Lung (tissue), 12 donors: ENCODE data around the gene RIN2. TPM values are rescaled to one million over a fixed set of nuclear protein-coding genes. Genes with fewer than 3 reads are reported as not detected.

Experiments used
- ATAC-seq: fragments of 200-7000 bp; cut with Tn5 transposase; one replicate; pipeline ENCODE4 v1.9.1; 2020; ENCODE audit warnings: moderate number of reproducible peaks; ENCODE audit not compliant: insufficient read depth, low FRiP score
- DNase-seq, 3 donors: peaks; one replicate each; pipeline ENCODE4 v3.0.0-alpha.2; 2013 to 2017
- H3K27ac ChIP-seq, 2 donors: one replicate each; pipeline ENCODE4 v1.5.1; 2013; ENCODE audit warnings: mild to moderate bottlenecking in 2 of 2, moderate library complexity in 2 of 2, control low read depth in 1 of 2, inconsistent platforms in 1 of 2, low read depth in 1 of 2, low read length in 1 of 2
- H3K27me3 ChIP-seq, 3 donors: one replicate each; pipeline ENCODE4 v1.5.1; 2013; ENCODE audit warnings: low read length in 2 of 3; ENCODE audit not compliant: control insufficient read depth in 3 of 3, insufficient read depth in 3 of 3
- H3K36me3 ChIP-seq, 4 donors: one replicate each; pipeline ENCODE4 v1.5.1; 2013; ENCODE audit warnings: low read length in 4 of 4, mild to moderate bottlenecking in 1 of 4, moderate library complexity in 1 of 4; ENCODE audit not compliant: control insufficient read depth in 4 of 4, insufficient read depth in 4 of 4
- H3K4me1 ChIP-seq, 5 donors: one replicate each; pipeline ENCODE4 v1.5.1; 2013; ENCODE audit warnings: low read length in 5 of 5, mild to moderate bottlenecking in 2 of 5, moderate library complexity in 1 of 5; ENCODE audit not compliant: control insufficient read depth in 5 of 5, insufficient read depth in 5 of 5
- H3K4me3 ChIP-seq: one replicate; pipeline ENCODE4 v1.5.1; 2013; ENCODE audit warnings: mild to moderate bottlenecking, control low read depth, moderate library complexity
- H3K9ac ChIP-seq, 2 donors: one replicate each; pipeline ENCODE4 v1.5.1; 2013; ENCODE audit warnings: low read length in 2 of 2, control low read depth in 1 of 2; ENCODE audit not compliant: insufficient read depth in 1 of 2
- H3K9me3 ChIP-seq, 4 donors: one replicate each; pipeline ENCODE4 v1.5.1; 2013; ENCODE audit warnings: low read length in 3 of 4, mild to moderate bottlenecking in 1 of 4, moderate library complexity in 1 of 4; ENCODE audit not compliant: control insufficient read depth in 4 of 4, insufficient read depth in 3 of 4
- CTCF ChIP-seq: IDR thresholded peaks from 2 replicates; pipeline ENCODE4 v1.5.1; 2012; ENCODE audit warnings: mild to moderate bottlenecking; ENCODE audit errors: control extremely low read depth, extremely low read depth
- WGBS, 2 donors: extraction: QIAGEN DNeasy Blood & Tissue Kit; methylation state at CpG; one replicate each; pipeline ENCODE4 v1.1.7; 2013; 5-methylcytosine and 5-hydroxymethylcytosine counted together
- polyA plus RNA-seq, 2 donors: library from polyadenylated mRNA; stranded (reverse); fragments of 200-250 nt; gene quantifications; one replicate each; pipeline ENCODE4 v1.2.1, GENCODE V29; 2013
- total RNA-seq, 2 donors: library from RNA; depleted of rRNA in 1 of 2; stranded (reverse); fragments of >200 nt in 1 of 2; gene quantifications; one replicate each; pipeline ENCODE4 v1.2.1, GENCODE V29; 2014 to 2021
- donor health status: control.
- donor health status: control.
- donor health status: Bipolar disorder and iron deficiency.
- donor health status: healthy.
- donor health status: DM: yes; HTN: yes; CAD: no.

The RIN2 gene
- total and polyA plus RNA-seq, 4 donors: 13.7 to 93.3 (median 64.7) TPM

- no peak for TF ChIP-seq CTCF
- WGBS, 2 donors: 93 to 97% methylated on average over 5 of the region's 5 CpGs
- no peak for ATAC-seq
- Histone ChIP-seq H3K4me3 (no peak overlapping the region), H3K9me3 (no peaks in the 10 kb centered on the region), H3K27ac (no peak overlapping the region), H3K36me3 (no peaks in the 10 kb centered on the region), H3K27me3 (no peaks in the 10 kb centered on the region), H3K9ac (no peak overlapping the region), H3K4me1 (peaks cover 0 to 13% (median 2%) of the 10 kb centered on the region in 5 donors)
- DNase-seq: no peak
Observed at GRCh38 chr20:19738951-19739350, 19.1 kb upstream of the RIN2 start.

- no peak for ATAC-seq
- peaks cover 0 to 13% (median 2%) of the 10 kb centered on the region in 5 donors for H3K4me1 ChIP-seq
- H3K27me3 ChIP-seq: no peaks in the 10 kb centered on the region
- 95 to 96% methylated on average over 10 of the region's 10 CpGs for WGBS, 2 donors
- no peaks in the 10 kb centered on the region for H3K36me3 ChIP-seq
- H3K4me3 ChIP-seq: no peak overlapping the region
- TF ChIP-seq CTCF: no peak
- no peak overlapping the region for H3K27ac ChIP-seq
- H3K9me3 ChIP-seq: no peaks in the 10 kb centered on the region
- H3K9ac ChIP-seq: no peak overlapping the region
- DNase-seq: no peak
Observed at GRCh38 chr20:19739351-19739750, 18.7 kb upstream of the RIN2 start.

- Histone ChIP-seq H3K36me3 (no peaks in the 10 kb centered on the region), H3K4me3 (no peak overlapping the region), H3K27ac (no peak overlapping the region), H3K9ac (no peak overlapping the region), H3K27me3 (no peaks in the 10 kb centered on the region), H3K9me3 (no peaks in the 10 kb centered on the region), H3K4me1 (peaks cover 0 to 7% (median 2%) of the 10 kb centered on the region in 5 donors)
- WGBS, 2 donors: 84 to 100% methylated on average over 3 of the region's 3 CpGs
- ATAC-seq (no peak), DNase-seq (no peak)
- TF ChIP-seq CTCF: no peak
Observed at GRCh38 chr20:19740512-19740911, 17.5 kb upstream of the RIN2 start.

GRCh38 chr20:19741924-19742323 is 16.1 kb upstream of the RIN2 start:
- no peak overlapping the region for H3K9ac ChIP-seq
- H3K27me3 ChIP-seq: no peaks in the 10 kb centered on the region
- H3K27ac ChIP-seq: no peak overlapping the region
- no peak for TF ChIP-seq CTCF
- H3K36me3 ChIP-seq: no peaks in the 10 kb centered on the region
- no peak for ATAC-seq
- H3K4me3 ChIP-seq: no peak overlapping the region
- no peak for DNase-seq
- WGBS, 2 donors: 90 to 96% methylated on average over 2 of the region's 2 CpGs
- H3K4me1 ChIP-seq: peaks cover 0 to 5% (median 0%) of the 10 kb centered on the region in 5 donors
- H3K9me3 ChIP-seq: peaks cover 0 to 2% (median 0%) of the 10 kb centered on the region in 4 donors
